Amygdala (tissue), 56 donors: ENCODE data around the gene SAAL1.
"Not testable (repeated sequence)": the region's sequence is repeated elsewhere in the genome, so short reads cannot be mapped to it uniquely, and the experiment has no call there.

Experiments used
- DNase-seq, 56 donors: peaks; one replicate each; lab custom pipeline; 2025; lab: John Stamatoyannopoulos, UW

Gene SAAL1

GRCh38 chr11:18105802-18106574, at the start of gene SAAL1:
SAAL1 (minus strand) TSS chr11:18106082; CDS start chr11:18106041, 41 bp downstream.
- DNase-seq, result peak; percentile 15 to 90 (median 70)

DNA sequence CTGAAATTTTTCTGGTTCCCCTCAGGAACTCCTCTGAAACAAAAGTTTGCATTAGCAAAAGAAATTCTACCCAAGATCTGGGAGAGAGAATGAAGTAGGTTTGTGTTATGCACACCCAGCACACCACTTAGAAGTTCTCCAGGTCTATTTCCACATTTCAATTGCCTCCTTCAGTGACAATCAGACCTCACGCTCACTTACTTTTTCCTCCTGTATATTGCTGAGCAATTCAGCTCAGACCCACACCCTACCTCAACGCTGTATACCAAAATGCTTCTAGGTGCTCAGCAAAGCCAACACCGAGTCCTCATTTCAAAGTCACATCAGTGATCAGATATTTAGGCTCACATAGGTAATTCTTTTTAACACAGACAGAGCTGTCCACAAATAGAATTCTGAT, 45.7 kb upstream of the SAAL1 start:
- no peak for DNase-seq

DNA sequence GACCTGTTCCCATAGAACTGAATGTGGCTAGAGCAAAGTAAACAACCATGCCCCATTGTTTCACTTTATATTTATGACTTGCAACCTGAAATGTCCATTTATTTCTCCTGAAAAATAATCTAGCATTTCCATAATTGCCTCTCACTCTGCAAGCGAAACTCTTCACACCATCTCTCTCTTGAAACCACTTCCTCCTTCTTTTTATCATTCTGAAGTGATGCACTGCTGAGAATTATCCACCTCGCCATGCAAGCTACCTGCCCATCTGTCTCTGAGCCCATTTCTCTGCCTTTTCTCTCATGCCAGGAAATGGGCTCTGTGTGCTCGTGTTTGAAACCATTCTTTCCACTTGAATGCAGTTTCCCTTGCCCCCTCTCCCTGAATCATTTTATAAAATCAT, 40.0 kb upstream of the SAAL1 start:
- DNase-seq, result no peak

GRCh38 chr11:18145025-18145424, 39.1 kb upstream of the SAAL1 start:
- no peak for DNase-seq

DNA sequence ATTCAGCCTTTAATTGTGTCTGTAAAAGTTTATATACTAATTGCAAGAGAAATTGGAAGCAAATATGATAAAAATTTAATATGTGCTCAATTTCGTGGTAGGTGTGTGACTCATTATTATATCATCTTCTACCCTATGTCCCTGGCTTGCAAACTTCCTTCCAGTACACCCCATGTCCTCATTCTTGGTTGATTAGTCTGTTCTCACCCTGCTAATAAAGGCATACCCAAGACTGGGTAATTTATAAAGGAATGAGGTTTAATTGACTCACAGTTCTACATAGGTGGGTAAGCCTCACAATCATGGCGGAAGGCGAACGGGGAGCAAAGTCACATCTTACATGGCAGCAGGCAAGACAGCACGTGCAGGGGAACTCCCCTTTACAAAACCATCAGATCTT, 38.4 kb upstream of the SAAL1 start:
- DNase-seq, result no peak

GRCh38 chr11:18140145-18140544, 34.3 kb upstream of the SAAL1 start:
- no peak for DNase-seq

DNA sequence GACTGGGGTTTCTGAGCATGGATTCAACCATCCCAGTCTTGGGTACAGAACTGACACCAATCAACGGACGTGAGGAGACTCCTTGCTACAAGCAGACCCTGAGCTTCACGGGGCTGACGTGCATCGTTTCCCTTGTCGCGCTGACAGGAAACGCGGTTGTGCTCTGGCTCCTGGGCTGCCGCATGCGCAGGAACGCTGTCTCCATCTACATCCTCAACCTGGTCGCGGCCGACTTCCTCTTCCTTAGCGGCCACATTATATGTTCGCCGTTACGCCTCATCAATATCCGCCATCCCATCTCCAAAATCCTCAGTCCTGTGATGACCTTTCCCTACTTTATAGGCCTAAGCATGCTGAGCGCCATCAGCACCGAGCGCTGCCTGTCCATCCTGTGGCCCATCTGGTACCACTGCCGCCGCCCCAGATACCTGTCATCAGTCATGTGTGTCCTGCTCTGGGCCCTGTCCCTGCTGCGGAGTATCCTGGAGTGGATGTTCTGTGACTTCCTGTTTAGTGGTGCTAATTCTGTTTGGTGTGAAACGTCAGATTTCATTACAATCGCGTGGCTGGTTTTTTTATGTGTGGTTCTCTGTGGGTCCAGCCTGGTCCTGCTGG, 31.4 kb upstream of the SAAL1 start:
- DNase-seq, result no peak

- no peak for DNase-seq
Observed at GRCh38 chr11:18135308-18135707, 29.4 kb upstream of the SAAL1 start.

GRCh38 chr11:18132341-18132740, 26.5 kb upstream of the SAAL1 start, which contains the start of gene MRGPRX3:
MRGPRX3 (plus strand) TSS chr11:18132571; CDS start chr11:18137203, 4,632 bp downstream.
- no peak for DNase-seq

DNA sequence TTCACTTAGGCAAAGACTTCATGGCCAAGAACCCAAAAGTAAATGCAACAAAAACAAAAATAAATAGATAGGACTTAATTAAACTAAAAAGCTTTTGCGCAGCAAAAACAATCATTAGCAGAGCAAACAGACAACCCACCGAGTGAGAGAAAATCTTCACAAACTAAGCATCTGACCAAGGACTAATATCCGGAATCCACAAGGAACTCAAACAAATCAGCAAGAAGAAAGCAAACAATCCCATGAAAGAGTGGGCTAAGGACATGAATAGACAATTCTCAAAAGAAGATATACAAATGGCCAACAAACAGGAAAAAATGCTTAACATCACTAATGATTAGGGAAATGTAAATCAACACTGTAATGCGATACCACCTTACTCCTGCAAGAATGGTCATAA, 25.2 kb upstream of the SAAL1 start:
- not testable (repeated sequence) for DNase-seq

DNA sequence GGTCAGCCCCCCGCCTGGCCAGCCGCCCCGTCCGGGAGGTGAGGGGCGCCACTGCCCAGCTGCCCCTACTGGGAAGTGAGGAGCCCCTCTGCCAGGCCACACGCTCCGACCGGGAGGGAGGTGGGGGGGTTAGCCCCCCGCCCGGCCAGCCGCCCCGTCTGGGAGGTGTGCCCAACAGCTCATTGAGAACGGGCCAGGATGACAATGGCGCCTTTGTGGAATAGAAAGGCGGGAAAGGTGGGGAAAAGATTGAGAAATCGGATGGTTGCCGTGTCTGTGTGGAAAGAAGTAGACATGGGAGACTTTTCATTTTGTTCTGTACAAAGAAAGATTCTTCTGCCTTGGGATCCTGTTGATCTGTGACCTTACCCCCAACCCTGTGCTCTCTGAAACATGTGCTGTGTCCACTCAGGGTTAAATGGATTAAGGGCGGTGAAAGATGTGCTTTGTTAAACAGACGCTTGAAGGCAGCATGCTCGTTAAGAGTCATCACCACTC, 15.5 kb upstream of the SAAL1 start:
- not testable (repeated sequence) for DNase-seq

- DNase-seq, result peak in 50 of 56 donors; percentile 0 to 74 (median 23)
Observed at GRCh38 chr11:18115360-18116127, 9.7 kb upstream of the SAAL1 start.

- DNase-seq, result no peak
Observed at GRCh38 chr11:18111005-18111404, 5.1 kb upstream of the SAAL1 start.

- DNase-seq, result no peak
Observed at GRCh38 chr11:18108254-18108653, 2.4 kb upstream of the SAAL1 start.

- no peak for DNase-seq
Observed at GRCh38 chr11:18106688-18107087, 806 bp upstream of the SAAL1 start.

GRCh38 chr11:18105086-18105801, 638 bp downstream of the SAAL1 start:
- DNase-seq, result no peak

DNA sequence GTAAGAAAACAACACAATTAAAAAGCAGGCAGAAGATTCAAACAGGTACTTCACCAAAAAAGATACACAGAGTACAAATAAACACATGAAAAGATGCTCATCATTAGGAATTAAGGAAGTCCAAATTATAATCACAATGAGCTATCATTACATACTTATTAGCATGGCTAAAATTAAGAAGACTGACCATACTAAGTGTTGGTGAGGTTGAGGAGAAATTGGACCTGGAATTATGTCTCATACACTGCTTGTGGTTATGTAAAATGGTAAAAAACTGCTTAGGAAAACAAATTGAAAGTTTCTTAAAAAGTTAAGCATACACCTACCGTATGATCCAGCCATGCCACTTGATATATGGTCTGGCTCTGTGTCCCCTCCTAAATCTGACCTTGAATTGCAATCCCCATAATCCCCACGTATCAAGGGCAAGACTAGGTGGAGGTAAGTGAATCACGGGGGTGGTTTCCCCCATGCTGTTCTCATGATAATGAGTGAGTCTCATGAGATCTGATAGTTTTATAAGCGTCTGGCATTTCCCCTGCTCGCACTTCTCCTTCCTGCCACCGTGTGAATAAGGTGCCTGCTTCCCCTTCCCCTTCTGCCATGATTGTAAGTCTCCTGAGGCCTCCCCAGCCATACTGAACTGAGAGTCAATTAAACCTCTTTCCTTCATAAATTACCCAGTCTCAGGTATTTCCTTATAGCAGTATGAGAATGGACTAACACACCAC, 4.8 kb downstream of the SAAL1 start:
- DNase-seq, result no peak

- DNase-seq, result no peak
Observed at GRCh38 chr11:18093959-18094358, 11.9 kb downstream of the SAAL1 start.

GRCh38 chr11:18091731-18092130, 14.2 kb downstream of the SAAL1 start:
- no peak for DNase-seq

- no peak for DNase-seq
Observed at GRCh38 chr11:18088966-18089365, 16.9 kb downstream of the SAAL1 start.
